C4-2B (cell line): Measurements from ENCODE around the gene ALPP.

Source experiments
- CTCF ChIP-seq: fragments of 450-650 bp; conservative IDR thresholded peaks from 2 replicates; pipeline ENCODE4 v1.5.1; 2017; ENCODE audit warnings: mild to moderate bottlenecking
- ZFX ChIP-seq: fragments of 450-650 bp; IDR thresholded peaks from 2 replicates; pipeline ENCODE4 v1.6.1; 2017

- no peak for TF ChIP-seq CTCF
- TF ChIP-seq ZFX = no peak
These were observed 8.3 kb downstream of the ALPP start for GRCh38 chr2:232386740-232387450.
